ENCODE data around the gene METTL17.

METTL17 gene

DNA sequence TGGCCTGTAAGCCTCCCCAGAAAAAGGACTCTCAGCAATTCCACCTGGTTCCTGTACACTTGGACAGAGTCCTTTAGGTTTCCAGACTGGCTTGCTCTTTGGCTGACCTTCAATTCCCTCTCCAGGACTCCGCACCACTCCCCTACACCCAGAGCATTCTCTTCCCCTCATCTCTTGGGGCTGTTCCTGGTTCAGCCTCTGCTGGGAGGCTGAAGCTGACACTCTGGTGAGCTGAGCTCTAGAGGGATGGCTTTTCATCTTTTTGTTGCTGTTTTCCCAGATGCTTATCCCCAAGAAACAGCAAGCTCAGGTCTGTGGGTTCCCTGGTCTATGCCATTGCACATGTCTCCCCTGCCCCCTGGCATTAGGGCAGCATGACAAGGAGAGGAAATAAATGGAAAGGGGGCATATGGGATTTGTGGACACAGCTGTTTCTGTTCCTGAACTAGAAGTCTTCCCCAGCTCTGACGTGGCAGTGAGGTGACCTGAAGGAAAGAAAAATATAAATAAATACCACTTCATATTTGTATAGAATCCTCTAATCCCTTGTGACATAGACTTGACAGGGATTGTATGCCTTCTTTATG, 53.7 kb downstream of the METTL17 start:
- no peak for DNase-seq (ENCODE audit: low read depth in 2 of 2)

DNA sequence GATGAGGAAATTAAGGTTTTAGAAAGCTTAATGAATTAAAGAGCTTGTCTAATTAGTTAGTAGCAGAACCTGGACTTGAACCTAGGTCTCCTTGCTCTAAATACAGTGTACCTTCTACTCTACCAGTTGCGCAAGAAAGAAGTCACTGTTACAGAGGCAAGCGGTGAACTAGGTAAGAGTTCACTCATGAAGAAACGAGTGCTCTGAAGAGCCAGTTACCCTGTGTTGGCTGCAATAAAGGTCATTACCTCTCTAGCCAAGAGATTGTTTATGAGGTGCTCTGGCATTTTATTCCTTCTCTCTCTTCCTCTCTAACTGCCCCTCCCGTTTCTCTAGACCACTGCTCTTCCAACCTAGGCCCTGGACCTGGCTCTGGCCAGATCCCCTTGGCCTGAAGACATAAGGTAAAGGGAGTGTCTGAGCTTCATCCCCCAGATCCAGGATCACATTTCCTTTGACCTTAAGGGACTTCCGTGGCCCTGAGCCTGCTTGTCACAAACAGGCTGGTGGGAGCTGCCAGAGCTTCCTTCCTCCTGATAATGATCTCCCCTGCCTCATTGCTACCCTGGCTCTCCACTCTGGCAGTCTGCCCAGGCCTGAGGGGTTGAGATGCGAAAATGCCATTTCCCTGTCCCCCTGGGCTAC, 54.3 kb downstream of the METTL17 start:
- DNase-seq (ENCODE audit: low read depth in 2 of 2) = no peak

Data from fibroblast of skin of left biceps (primary cell).